ENCODE measurements around the gene HDDC2. TPM values are rescaled to one million over a fixed set of nuclear protein-coding genes. Genes with fewer than 3 reads are reported as not detected.

HDDC2 gene
- total and polyA plus RNA-seq, 2 of the 8 experiments (the other 6 are each of a cell fraction or from before 2014, with no cell fraction given): 89.3 to 129 TPM

DNA sequence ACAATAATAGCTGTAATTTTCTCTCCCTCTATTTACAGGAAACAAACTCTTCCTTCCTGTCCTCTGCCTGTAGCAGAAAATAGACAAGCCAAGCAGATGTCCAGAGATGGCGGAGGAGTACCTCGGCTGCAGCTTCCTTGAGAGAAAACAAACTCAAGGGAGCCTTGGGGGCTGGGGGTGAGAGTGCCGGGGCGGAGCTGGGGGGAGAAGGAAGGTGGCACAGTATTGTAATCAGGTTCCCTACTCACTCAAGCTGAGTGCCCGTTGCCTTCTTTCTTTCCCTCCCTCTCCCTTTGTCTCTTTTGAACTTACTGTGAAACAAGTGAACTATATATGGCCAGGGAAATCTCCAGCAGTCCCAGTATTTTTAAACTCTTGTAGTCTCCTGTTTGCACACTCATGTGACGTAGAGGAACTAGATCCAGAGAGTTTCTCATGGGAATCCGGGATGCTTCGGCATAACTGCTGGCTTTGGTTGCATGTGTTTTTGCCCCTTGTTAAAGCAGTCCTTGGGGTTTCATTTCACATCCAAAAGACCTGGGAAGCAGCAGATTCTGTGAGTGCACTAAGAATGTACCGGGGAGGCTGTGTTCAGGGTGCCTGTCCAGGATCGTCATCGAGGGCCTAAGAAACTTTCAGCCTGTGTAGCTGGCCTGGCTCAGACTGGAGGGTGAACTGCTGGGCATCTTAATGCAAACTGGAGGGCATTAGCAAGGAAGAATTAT is 44.6 kb upstream of the HDDC2 start (continued):
- TF ChIP-seq, protein P1, sequence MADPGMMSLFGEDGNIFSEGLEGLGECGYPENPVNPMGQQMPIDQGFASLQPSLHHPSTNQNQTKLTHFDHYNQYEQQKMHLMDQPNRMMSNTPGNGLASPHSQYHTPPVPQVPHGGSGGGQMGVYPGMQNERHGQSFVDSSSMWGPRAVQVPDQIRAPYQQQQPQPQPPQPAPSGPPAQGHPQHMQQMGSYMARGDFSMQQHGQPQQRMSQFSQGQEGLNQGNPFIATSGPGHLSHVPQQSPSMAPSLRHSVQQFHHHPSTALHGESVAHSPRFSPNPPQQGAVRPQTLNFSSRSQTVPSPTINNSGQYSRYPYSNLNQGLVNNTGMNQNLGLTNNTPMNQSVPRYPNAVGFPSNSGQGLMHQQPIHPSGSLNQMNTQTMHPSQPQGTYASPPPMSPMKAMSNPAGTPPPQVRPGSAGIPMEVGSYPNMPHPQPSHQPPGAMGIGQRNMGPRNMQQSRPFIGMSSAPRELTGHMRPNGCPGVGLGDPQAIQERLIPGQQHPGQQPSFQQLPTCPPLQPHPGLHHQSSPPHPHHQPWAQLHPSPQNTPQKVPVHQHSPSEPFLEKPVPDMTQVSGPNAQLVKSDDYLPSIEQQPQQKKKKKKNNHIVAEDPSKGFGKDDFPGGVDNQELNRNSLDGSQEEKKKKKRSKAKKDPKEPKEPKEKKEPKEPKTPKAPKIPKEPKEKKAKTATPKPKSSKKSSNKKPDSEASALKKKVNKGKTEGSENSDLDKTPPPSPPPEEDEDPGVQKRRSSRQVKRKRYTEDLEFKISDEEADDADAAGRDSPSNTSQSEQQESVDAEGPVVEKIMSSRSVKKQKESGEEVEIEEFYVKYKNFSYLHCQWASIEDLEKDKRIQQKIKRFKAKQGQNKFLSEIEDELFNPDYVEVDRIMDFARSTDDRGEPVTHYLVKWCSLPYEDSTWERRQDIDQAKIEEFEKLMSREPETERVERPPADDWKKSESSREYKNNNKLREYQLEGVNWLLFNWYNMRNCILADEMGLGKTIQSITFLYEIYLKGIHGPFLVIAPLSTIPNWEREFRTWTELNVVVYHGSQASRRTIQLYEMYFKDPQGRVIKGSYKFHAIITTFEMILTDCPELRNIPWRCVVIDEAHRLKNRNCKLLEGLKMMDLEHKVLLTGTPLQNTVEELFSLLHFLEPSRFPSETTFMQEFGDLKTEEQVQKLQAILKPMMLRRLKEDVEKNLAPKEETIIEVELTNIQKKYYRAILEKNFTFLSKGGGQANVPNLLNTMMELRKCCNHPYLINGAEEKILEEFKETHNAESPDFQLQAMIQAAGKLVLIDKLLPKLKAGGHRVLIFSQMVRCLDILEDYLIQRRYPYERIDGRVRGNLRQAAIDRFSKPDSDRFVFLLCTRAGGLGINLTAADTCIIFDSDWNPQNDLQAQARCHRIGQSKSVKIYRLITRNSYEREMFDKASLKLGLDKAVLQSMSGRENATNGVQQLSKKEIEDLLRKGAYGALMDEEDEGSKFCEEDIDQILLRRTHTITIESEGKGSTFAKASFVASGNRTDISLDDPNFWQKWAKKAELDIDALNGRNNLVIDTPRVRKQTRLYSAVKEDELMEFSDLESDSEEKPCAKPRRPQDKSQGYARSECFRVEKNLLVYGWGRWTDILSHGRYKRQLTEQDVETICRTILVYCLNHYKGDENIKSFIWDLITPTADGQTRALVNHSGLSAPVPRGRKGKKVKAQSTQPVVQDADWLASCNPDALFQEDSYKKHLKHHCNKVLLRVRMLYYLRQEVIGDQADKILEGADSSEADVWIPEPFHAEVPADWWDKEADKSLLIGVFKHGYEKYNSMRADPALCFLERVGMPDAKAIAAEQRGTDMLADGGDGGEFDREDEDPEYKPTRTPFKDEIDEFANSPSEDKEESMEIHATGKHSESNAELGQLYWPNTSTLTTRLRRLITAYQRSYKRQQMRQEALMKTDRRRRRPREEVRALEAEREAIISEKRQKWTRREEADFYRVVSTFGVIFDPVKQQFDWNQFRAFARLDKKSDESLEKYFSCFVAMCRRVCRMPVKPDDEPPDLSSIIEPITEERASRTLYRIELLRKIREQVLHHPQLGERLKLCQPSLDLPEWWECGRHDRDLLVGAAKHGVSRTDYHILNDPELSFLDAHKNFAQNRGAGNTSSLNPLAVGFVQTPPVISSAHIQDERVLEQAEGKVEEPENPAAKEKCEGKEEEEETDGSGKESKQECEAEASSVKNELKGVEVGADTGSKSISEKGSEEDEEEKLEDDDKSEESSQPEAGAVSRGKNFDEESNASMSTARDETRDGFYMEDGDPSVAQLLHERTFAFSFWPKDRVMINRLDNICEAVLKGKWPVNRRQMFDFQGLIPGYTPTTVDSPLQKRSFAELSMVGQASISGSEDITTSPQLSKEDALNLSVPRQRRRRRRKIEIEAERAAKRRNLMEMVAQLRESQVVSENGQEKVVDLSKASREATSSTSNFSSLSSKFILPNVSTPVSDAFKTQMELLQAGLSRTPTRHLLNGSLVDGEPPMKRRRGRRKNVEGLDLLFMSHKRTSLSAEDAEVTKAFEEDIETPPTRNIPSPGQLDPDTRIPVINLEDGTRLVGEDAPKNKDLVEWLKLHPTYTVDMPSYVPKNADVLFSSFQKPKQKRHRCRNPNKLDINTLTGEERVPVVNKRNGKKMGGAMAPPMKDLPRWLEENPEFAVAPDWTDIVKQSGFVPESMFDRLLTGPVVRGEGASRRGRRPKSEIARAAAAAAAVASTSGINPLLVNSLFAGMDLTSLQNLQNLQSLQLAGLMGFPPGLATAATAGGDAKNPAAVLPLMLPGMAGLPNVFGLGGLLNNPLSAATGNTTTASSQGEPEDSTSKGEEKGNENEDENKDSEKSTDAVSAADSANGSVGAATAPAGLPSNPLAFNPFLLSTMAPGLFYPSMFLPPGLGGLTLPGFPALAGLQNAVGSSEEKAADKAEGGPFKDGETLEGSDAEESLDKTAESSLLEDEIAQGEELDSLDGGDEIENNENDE (IDR thresholded peaks at IDR 0.05; ENCODE audit: insufficient replicate concordance, low read length): no peak
- no peak for TF ChIP-seq TCF12 (IDR thresholded peaks at IDR 0.05; ENCODE audit: low read depth, low read length)
- TF ChIP-seq ASH2L (IDR thresholded peaks at IDR 0.05; ENCODE audit: low read length): no peak
- TF ChIP-seq RAD21 (IDR thresholded peaks at IDR 0.05 in 1 of 2, conservative IDR thresholded peaks at IDR 0.05 in 1 of 2; ENCODE audit: low read depth in 2 of 2, low read length in 2 of 2): no peak
- TF ChIP-seq SIRT6 (IDR thresholded peaks at IDR 0.05; ENCODE audit: low read length): no peak

Measured in H1 (cell line).